Renal cortical epithelial cell (primary cell): ENCODE results near the gene ITGA11. TPM values are rescaled to one million over a fixed set of nuclear protein-coding genes. Genes with fewer than 3 reads are reported as not detected.
A peak's percentile ranks its signal among the peaks of the same experiment; 100 is the strongest.

Experiments used
- DNase-seq: peaks from one replicate; pipeline ENCODE4 v3.0.0-alpha.2; 2011; ENCODE audit warnings: low read depth
- total RNA-seq: library from RNA; depleted of rRNA; stranded (reverse); fragments of >200 nt; gene quantifications from 2 replicates; pipeline ENCODE4 v1.2.3, GENCODE V29; 2014

Gene ITGA11, protein sequence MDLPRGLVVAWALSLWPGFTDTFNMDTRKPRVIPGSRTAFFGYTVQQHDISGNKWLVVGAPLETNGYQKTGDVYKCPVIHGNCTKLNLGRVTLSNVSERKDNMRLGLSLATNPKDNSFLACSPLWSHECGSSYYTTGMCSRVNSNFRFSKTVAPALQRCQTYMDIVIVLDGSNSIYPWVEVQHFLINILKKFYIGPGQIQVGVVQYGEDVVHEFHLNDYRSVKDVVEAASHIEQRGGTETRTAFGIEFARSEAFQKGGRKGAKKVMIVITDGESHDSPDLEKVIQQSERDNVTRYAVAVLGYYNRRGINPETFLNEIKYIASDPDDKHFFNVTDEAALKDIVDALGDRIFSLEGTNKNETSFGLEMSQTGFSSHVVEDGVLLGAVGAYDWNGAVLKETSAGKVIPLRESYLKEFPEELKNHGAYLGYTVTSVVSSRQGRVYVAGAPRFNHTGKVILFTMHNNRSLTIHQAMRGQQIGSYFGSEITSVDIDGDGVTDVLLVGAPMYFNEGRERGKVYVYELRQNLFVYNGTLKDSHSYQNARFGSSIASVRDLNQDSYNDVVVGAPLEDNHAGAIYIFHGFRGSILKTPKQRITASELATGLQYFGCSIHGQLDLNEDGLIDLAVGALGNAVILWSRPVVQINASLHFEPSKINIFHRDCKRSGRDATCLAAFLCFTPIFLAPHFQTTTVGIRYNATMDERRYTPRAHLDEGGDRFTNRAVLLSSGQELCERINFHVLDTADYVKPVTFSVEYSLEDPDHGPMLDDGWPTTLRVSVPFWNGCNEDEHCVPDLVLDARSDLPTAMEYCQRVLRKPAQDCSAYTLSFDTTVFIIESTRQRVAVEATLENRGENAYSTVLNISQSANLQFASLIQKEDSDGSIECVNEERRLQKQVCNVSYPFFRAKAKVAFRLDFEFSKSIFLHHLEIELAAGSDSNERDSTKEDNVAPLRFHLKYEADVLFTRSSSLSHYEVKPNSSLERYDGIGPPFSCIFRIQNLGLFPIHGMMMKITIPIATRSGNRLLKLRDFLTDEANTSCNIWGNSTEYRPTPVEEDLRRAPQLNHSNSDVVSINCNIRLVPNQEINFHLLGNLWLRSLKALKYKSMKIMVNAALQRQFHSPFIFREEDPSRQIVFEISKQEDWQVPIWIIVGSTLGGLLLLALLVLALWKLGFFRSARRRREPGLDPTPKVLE
- under 0.01 and 9.2 TPM in 2 replicates for total RNA-seq

GRCh38 chr15:68431792-68432401, at the start of gene ITGA11:
Gene ITGA11, minus strand, starts transcription at chr15:68432163. Its CDS starts 97 bp downstream, at chr15:68432066.
- DNase-seq, result no peak

GRCh38 chr15:68481321-68481720, 49.4 kb upstream of the ITGA11 start:
- no peak for DNase-seq

DNA sequence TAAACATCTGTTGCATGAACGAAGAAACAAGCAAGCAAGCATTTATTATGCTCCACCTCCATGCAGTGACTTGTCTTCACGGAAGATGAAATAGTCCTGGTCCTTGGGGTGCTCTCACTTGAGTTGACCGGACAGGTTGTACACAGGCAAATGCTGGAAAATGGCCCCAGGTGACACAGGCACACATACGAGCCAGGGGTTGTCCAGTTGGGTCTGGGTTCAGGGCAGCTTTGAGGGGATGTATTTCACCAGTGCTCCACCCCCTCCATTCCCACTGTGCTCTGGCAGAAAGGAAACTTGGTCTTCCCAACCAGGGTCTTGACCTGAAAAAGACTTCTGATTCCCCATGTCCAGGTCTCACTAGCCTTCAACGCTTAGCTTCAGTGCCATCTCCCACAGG, 48.3 kb upstream of the ITGA11 start:
- DNase-seq, result no peak

DNA sequence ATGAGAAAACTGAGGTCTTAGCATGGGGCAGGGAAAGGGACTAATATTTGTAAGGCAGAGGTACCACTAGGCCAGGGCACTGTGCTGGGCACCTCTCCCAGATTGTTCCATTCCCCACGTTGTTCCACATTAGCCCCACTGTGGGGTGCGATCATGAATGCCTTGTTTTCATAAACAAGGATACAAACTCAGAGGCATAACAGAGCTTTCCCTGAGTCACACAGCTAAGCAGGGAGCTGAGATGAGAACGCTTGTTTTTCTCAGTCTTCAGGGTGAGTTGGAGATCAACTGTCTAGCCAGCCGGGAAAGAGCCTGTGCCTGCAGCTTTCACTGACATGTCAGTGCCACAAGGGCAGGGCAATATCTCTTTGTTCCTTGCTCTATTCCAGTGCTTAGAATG, 47.9 kb upstream of the ITGA11 start:
- no peak for DNase-seq

- DNase-seq, result peak; percentile 24
Measured at GRCh38 chr15:68479406-68479805, 47.4 kb upstream of the ITGA11 start.

DNA sequence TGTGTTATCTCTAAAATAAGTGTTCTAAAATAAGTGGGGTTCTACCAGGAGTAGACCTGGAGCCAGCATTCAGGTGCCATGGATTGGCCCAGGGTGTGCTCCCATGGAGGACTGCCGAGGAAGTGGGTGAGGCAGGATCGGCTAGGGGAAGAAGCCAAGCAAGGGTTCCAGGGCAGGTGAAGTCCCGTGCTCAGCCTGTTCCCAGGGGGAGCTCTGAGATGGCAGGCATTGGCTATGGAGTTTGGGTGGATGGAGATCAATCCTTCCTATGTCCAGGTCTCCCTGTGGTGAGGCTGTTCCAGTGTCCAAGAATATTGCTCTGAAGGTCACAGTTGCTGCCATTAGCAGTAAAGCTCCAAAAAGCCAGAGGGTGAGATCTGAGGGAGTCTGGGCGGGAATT, 46.9 kb upstream of the ITGA11 start:
- no peak for DNase-seq

DNA sequence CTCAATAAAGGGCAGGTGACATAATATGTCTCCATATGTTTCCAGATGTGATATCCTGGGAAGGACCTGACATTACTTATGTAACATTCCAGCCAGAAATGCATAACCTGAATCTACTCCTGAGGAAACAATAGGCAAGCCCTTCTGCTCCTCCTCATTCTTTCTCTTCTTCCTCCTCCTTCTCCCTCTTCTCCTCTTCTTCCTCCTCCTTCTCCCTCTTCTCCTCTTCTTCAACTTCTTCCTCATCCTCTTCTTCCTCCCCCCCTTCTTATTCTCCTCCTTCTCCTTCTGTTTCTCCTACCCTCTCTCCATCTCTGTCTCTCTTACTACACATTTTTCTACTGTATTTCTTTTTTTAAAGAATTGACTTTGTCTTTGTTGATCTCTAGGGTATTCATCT, 43.5 kb upstream of the ITGA11 start:
- DNase-seq, result no peak

- no peak for DNase-seq
Measured at GRCh38 chr15:68471541-68471940, 39.6 kb upstream of the ITGA11 start.

- DNase-seq, result no peak
Measured at GRCh38 chr15:68470976-68471375, 39.0 kb upstream of the ITGA11 start.

GRCh38 chr15:68470049-68470742, 38.2 kb upstream of the ITGA11 start:
- DNase-seq, result no peak

GRCh38 chr15:68469162-68470048, 37.4 kb upstream of the ITGA11 start:
- DNase-seq, result no peak

- no peak for DNase-seq
Measured at GRCh38 chr15:68466876-68467275, 34.9 kb upstream of the ITGA11 start.

DNA sequence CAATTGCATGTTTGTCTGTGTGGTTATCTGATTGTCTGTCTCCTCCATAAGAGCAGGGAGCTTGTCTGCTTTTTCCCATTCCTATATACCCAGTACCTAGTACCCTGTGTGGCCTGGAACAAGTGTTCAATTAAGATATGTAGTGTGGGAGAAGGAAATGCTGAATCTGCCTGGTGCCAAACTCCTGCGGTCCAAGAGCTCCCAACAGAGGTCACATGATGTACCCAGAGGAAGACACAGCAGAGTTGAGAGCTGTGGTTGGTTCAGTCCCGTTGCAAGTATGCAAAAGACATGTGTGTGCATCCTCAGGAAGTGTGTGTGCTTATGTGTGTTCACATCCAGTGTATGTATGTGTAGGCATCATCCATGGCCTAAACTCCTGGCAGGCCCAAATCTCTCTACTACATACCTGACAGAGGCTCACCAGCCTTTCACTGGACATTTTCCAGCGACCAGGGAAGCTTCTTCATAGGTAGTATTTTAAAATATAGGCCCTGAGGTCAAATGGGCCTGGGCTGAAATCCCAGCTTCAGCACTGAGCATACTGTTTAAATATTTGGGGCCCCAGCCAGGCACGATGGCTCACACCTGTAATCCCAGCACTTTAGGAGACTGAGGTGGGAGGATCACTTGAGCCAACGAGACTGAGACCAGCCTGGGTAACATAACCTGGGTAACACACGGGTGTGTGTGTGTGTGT, 34.0 kb upstream of the ITGA11 start:
- no peak for DNase-seq

GRCh38 chr15:68464448-68465090, 32.6 kb upstream of the ITGA11 start:
- no peak for DNase-seq

- no peak for DNase-seq
Measured at GRCh38 chr15:68463996-68464395, 32.0 kb upstream of the ITGA11 start.

GRCh38 chr15:68463444-68463843, 31.5 kb upstream of the ITGA11 start:
- DNase-seq, result no peak

- DNase-seq, result no peak
Measured at GRCh38 chr15:68460166-68460565, 28.2 kb upstream of the ITGA11 start.

- DNase-seq, result no peak
Measured at GRCh38 chr15:68450192-68450591, 18.2 kb upstream of the ITGA11 start.

DNA sequence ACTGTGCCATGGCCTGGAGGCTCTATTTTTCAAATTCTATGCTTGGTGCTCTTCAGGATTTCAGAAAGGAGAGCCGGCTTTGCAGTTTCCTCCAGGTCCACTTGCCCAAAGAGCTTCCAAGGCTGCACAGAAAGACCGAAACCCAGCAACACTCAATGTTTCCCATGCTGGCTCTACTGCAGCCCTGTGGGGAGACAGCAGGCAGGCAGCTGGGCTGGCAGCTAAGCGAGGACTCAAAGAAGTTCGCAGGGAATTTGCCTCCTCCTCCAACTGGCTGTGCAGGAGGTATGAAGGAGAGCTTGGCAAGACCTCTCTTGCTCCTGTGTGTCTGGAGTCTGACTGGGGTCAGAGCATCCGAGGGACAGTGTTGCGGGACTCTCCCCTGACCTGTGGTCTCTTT, 17.4 kb upstream of the ITGA11 start:
- no peak for DNase-seq
